IPS-20b (cell line): ENCODE measurements around the gene TNNT3.
"Not testable (repeated sequence)": the region's sequence is repeated elsewhere in the genome, so short reads cannot be mapped to it uniquely, and the experiment has no call there.

Experiments used
- H3K27ac ChIP-seq: one replicate; pipeline ENCODE4 v1.5.1; 2013; ENCODE audit warnings: low read length
- H3K27me3 ChIP-seq: 2 replicates; pipeline ENCODE4 v1.6.1; 2013; ENCODE audit warnings: mild to moderate bottlenecking, low read length, inconsistent platforms; ENCODE audit not compliant: insufficient read depth
- H3K36me3 ChIP-seq: 2 replicates; pipeline ENCODE4 v1.6.1; 2013; ENCODE audit warnings: low read depth, mild to moderate bottlenecking, inconsistent platforms, low read length, moderate library complexity; ENCODE audit not compliant: insufficient read depth
- H3K4me1 ChIP-seq: 2 replicates; pipeline ENCODE4 v1.6.1; 2013; ENCODE audit warnings: mild to moderate bottlenecking, control low read depth, inconsistent platforms, low read length, moderate library complexity; ENCODE audit not compliant: insufficient read depth
- H3K4me3 ChIP-seq: 2 replicates; pipeline ENCODE4 v1.5.1; 2013; ENCODE audit warnings: mild to moderate bottlenecking, low read length, inconsistent platforms
- H3K9ac ChIP-seq: 2 replicates; pipeline ENCODE4 v1.6.1; 2013; ENCODE audit warnings: low read depth, mild to moderate bottlenecking, inconsistent platforms, low read length, moderate library complexity
- H3K9me3 ChIP-seq: 2 replicates; pipeline ENCODE4 v1.6.1; 2013; ENCODE audit warnings: mild to moderate bottlenecking, low read depth, low read length, inconsistent platforms; ENCODE audit not compliant: insufficient read depth

The TNNT3 gene

GRCh38 chr11:1936072-1936780 lies 16.7 kb downstream of the TNNT3 start:
- Histone ChIP-seq H3K9ac (no peak overlapping the region), H3K4me3 (no peak overlapping the region), H3K27ac (no peak overlapping the region), H3K36me3 (no peaks in the 10 kb centered on the region), H3K9me3 (no peaks in the 10 kb centered on the region), H3K4me1 (no peaks in the 10 kb centered on the region), H3K27me3 (no peaks in the 10 kb centered on the region)

GRCh38 chr11:1936781-1937615 lies 17.5 kb downstream of the TNNT3 start:
- Histone ChIP-seq H3K9ac (no peak overlapping the region), H3K27me3 (no peaks in the 10 kb centered on the region), H3K36me3 (no peaks in the 10 kb centered on the region), H3K9me3 (no peaks in the 10 kb centered on the region), H3K27ac (no peak overlapping the region), H3K4me1 (no peaks in the 10 kb centered on the region), H3K4me3 (no peak overlapping the region)

GRCh38 chr11:1937616-1938342 lies 18.3 kb downstream of the TNNT3 start:
- no peaks in the 10 kb centered on the region for H3K9me3 ChIP-seq
- no peak overlapping the region for H3K9ac ChIP-seq
- no peak overlapping the region for H3K4me3 ChIP-seq
- H3K27me3 ChIP-seq, result no peaks in the 10 kb centered on the region
- no peak overlapping the region for H3K27ac ChIP-seq
- no peaks in the 10 kb centered on the region for H3K36me3 ChIP-seq
- H3K4me1 ChIP-seq, result no peaks in the 10 kb centered on the region

GRCh38 chr11:1938343-1939005 lies 19.0 kb downstream of the TNNT3 start:
- H3K4me1 ChIP-seq, result no peaks in the 10 kb centered on the region
- H3K9me3 ChIP-seq, result no peaks in the 10 kb centered on the region
- no peaks in the 10 kb centered on the region for H3K36me3 ChIP-seq
- H3K4me3 ChIP-seq, result no peak overlapping the region
- H3K9ac ChIP-seq, result no peak overlapping the region
- no peaks in the 10 kb centered on the region for H3K27me3 ChIP-seq
- H3K27ac ChIP-seq, result no peak overlapping the region

- no peak overlapping the region for H3K9ac ChIP-seq
- no peaks in the 10 kb centered on the region for H3K4me1 ChIP-seq
- H3K9me3 ChIP-seq, result no peaks in the 10 kb centered on the region
- no peaks in the 10 kb centered on the region for H3K36me3 ChIP-seq
- H3K27ac ChIP-seq, result no peak overlapping the region
- H3K27me3 ChIP-seq, result no peaks in the 10 kb centered on the region
- no peak overlapping the region for H3K4me3 ChIP-seq
These were observed 19.6 kb downstream of the TNNT3 start for GRCh38 chr11:1939006-1939625.

GRCh38 chr11:1939788-1940187 lies 20.3 kb downstream of the TNNT3 start:
- H3K4me3 ChIP-seq, H3K27me3 ChIP-seq, H3K4me1 ChIP-seq, H3K36me3 ChIP-seq, H3K27ac ChIP-seq, H3K9me3 ChIP-seq, H3K9ac ChIP-seq: not testable (repeated sequence)

- H3K4me1 ChIP-seq, result no peaks in the 10 kb centered on the region
- no peak overlapping the region for H3K4me3 ChIP-seq
- H3K9me3 ChIP-seq, result no peaks in the 10 kb centered on the region
- H3K27me3 ChIP-seq, result no peaks in the 10 kb centered on the region
- H3K9ac ChIP-seq, result no peak overlapping the region
- no peaks in the 10 kb centered on the region for H3K36me3 ChIP-seq
- H3K27ac ChIP-seq, result no peak overlapping the region
These were observed 23.2 kb downstream of the TNNT3 start for GRCh38 chr11:1942558-1943260.

GRCh38 chr11:1943576-1943975 lies 24.1 kb downstream of the TNNT3 start:
- Histone ChIP-seq H3K36me3 (no peaks in the 10 kb centered on the region), H3K27me3 (no peaks in the 10 kb centered on the region), H3K9me3 (no peaks in the 10 kb centered on the region), H3K27ac (no peak overlapping the region), H3K4me3 (no peak overlapping the region), H3K4me1 (no peaks in the 10 kb centered on the region), H3K9ac (no peak overlapping the region)

GRCh38 chr11:1943977-1944376 lies 24.5 kb downstream of the TNNT3 start:
- Histone ChIP-seq H3K27ac (no peak overlapping the region), H3K4me3 (no peak overlapping the region), H3K9ac (no peak overlapping the region), H3K27me3 (no peaks in the 10 kb centered on the region), H3K9me3 (no peaks in the 10 kb centered on the region), H3K36me3 (no peaks in the 10 kb centered on the region), H3K4me1 (no peaks in the 10 kb centered on the region)

- H3K27ac ChIP-seq, result no peak within 1 kb of the TSS
- H3K4me1 ChIP-seq, result no peaks in the 10 kb centered on the region
- H3K36me3 ChIP-seq, result no peaks in the 10 kb centered on the region
- H3K9me3 ChIP-seq, result no peaks in the 10 kb centered on the region
- no peak within 1 kb of the TSS for H3K4me3 ChIP-seq
- H3K9ac ChIP-seq, result no peak within 1 kb of the TSS
- H3K27me3 ChIP-seq, result no peaks in the 10 kb centered on the region
These were observed 27.4 kb downstream of the TNNT3 start, which contains the start of gene MRPL23 for GRCh38 chr11:1946812-1947484. Gene MRPL23, plus strand, starts transcription at chr11:1947332. Its CDS starts 31 bp downstream, at chr11:1947363.
